Stimulated activated CD8-positive, alpha-beta memory T cell treated with anti-CD3 and anti-CD28 coated beads, Interleukin-2, amount 100 ng/mL, for 48 hours (primary cell): ENCODE measurements around the gene NUP210L.
"Not testable (repeated sequence)": the region's sequence is repeated elsewhere in the genome, so short reads cannot be mapped to it uniquely, and the experiment has no call there.

ENCODE experiments used
- DNase-seq, 2 donors: peaks; one replicate each; pipeline ENCODE4 v3.0.0-alpha.2; 2020; ENCODE audit warnings: low read depth in 2 of 2

The NUP210L gene

GRCh38 chr1:154097873-154098272, 57.0 kb downstream of the NUP210L start:
- no peak for DNase-seq

DNA sequence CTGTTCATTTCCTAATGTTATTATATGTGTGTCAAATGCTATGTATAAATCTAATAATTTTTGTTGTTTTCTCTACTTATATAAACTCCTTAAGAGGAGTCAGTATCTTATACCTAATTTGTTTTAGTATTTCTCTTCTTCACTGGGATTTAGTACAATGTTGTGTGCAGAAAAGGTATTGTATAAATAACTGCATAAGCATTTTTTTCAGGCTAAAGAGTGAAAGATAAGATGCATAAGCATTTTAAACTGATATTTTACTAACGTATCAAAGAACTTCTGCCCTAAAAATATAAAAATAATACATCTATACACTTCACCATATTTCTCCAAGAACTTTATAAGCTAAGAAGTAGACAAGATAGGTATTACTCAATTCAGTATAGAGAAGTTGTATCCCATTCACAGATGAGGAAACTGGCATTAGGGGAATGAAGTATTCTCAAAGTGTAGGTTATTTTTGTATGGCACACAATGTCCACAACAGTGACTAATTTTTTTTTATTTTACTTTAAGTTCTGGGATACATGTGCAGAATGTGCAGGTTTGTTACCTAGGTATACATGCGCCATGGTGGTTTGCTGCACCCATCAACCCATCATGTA, 59.3 kb downstream of the NUP210L start:
- no peak for DNase-seq

- DNase-seq = no peak
These were observed 60.5 kb downstream of the NUP210L start for GRCh38 chr1:154094411-154094810.

DNA sequence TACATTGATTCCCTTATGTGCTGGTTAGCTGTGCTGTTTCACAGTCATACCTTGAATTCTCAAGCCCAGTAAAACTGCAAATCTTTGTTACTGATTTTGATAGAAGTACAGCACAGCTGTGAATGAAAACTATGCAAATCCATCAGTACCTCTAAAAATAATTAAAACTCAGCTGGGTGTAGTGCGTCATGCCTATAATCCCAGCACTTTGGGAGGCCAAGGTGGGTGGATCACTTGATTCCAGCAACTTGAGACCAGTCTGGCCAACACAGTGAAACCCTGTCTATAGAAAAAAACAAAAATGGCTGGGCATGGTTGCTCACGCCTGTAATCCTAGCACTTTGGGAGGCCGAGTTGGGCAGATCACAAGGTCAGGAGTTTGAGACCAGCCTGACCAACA, 61.2 kb downstream of the NUP210L start:
- no peak for DNase-seq

- no peak for DNase-seq
These were observed 63.2 kb downstream of the NUP210L start for GRCh38 chr1:154091706-154092105.

GRCh38 chr1:154087574-154087973, 67.3 kb downstream of the NUP210L start:
- no peak for DNase-seq

GRCh38 chr1:154083057-154083456, 71.8 kb downstream of the NUP210L start:
- DNase-seq = not testable (repeated sequence)

DNA sequence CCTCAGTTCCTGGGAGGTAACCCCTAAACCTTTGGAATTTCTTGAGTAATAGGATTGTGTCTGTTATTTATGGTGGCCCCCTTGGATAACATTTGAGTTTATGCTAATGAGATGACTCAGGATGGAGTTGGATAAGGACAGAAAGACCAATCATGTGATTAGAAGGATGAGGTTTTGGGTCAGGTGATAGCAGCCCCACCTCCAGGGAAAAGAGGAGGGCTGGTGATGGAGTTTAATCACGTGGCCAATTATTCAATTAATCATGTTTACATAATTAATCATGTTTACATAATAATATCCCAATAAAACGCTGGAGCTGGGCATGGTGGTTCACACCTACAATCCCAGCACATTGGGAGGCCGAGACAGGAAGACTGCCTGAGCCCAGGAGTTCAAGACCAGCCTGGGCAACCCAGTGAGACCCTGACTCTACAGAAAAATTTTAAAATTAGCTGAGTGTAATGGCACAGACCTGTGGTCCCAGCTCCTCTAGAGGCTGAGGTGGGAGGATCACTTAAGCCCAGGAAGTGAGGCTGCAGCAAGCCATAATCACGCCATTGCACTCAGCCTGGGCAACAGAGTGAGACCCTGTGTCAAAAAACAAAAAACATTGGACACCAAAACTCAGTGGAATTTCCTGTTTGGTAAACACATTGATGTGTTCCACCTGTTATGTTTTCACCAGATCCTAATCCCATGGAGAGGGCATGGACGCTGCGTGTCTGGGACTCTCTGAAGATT, 73.3 kb downstream of the NUP210L start:
- DNase-seq = no peak

DNA sequence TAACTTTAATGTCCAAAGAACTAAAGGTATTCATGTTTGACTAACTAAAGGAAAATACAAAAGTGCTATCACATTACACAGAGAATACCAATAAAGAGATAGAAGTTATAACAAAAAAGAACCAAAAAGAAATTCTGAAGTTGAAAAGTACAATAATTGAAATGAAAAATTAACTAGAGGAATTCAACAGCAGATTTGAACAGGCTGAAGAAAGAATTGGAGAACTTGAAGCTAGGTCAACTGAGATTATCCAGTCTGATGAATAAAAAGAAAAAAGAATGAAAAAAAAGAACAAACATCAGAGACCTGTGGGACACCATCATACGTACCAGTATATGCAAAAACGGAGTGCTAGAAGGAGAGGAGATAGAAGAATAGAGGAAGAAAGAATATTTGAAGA, 78.5 kb downstream of the NUP210L start:
- no peak for DNase-seq

DNA sequence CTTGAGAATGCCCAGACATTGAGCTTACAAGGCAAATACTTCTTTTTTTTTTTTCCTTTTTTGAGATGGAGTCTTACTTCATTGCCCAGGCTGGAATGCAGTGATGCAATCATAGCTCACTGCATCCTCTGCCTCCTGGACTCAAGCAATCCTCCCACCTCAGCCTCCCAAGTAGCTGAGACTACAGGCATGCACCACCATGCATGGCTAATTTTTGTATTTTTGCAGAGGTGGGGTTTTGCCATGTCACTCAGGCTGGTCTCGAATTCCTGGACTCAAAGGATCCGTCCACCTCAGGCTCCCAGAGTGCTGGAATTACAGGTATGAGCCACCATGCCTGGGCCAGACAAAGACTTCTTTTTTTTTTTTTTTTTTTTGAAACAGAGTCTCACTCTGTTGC, 79.1 kb downstream of the NUP210L start:
- DNase-seq = no peak

DNA sequence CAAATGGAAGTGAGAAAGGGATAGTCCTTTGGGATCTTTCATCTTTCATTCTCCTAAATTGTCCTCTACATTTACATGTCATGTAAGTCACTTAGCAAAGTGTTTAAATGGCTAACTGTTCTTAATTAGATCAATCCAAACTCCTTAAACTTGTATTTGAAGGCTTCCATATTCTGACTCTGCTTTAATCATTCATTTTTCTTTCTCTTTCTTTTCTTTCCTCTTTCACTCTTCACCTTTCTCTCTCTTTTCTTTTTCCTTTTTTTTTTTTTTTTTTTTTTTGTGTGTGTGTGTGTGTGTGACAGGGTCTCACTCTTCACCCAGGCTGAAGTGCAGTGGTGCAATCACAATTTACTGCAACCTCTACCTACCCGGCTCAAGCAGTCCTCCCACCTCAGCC, 92.6 kb downstream of the NUP210L start:
- no peak for DNase-seq

DNA sequence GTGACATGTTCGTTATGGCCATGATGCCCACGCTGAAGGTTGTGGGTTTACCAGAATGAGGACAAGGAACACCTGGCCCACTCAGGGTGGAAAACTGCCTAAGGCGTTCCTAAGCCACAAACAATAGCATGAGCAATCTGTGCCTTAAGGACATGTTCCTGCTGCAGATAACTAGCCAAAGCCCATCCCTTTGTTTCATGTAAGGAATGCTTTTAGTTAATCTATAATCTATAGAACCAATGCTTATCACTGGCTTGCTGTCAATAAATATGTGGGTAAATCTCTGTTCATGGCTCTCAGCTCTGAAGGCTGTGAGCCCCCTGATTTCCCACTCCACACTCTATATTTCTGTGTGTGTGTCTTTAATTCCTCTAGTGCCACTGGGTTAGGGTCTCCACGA, 107.4 kb downstream of the NUP210L start:
- DNase-seq = not testable (repeated sequence)

- not testable (repeated sequence) for DNase-seq
These were observed 121.2 kb downstream of the NUP210L start for GRCh38 chr1:154033697-154034096.

- no peak for DNase-seq
These were observed 134.9 kb downstream of the NUP210L start for GRCh38 chr1:154019940-154020339.

GRCh38 chr1:154019269-154019668, 135.6 kb downstream of the NUP210L start:
- no peak for DNase-seq

GRCh38 chr1:154014154-154014907, 140.5 kb downstream of the NUP210L start:
- no peak for DNase-seq

DNA sequence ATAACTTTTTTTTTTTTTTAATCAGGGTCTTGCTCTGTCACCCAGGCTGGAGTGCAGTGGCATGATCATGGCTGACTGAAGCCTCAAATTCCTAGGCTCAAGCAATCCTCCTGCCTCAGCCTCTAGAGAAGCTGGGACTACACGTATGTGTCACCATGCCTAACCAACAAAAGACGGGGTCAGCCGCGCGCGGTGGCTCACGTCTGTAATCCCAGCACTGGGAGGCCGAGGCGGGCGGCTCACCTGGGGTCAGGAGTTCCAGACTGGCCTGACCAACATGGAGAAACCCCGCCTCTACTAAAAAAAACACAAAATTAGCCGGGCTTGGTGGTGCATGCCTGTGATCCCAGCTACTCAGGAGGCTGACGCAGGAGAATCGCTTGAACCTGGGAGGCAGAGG, 142.3 kb downstream of the NUP210L start:
- not testable (repeated sequence) for DNase-seq

- DNase-seq = no peak
These were observed 142.7 kb downstream of the NUP210L start for GRCh38 chr1:154012129-154012528.

- DNase-seq = no peak
These were observed 148.7 kb downstream of the NUP210L start for GRCh38 chr1:154006136-154006535.

- no peak for DNase-seq
These were observed 154.5 kb downstream of the NUP210L start for GRCh38 chr1:154000420-154000819.

DNA sequence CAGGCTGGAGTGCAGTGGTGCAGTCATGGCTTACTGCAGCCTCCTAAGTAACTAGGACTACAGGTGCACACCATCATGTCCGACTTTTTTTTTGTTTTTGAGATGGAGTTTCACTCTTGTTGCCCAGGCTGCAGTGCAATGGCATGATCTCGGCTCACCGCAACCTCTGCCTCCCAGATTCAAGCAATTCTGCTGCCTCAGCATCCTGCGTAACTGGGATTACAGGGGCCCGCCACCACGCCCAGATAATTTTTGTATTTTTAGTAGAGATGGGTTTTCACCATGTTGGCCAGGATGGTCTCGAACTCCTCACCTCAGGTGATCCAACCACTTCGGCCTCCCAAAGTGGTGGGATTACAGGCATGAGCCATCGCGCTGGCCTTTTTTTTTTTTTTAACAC, 158.0 kb downstream of the NUP210L start:
- DNase-seq = not testable (repeated sequence)

DNA sequence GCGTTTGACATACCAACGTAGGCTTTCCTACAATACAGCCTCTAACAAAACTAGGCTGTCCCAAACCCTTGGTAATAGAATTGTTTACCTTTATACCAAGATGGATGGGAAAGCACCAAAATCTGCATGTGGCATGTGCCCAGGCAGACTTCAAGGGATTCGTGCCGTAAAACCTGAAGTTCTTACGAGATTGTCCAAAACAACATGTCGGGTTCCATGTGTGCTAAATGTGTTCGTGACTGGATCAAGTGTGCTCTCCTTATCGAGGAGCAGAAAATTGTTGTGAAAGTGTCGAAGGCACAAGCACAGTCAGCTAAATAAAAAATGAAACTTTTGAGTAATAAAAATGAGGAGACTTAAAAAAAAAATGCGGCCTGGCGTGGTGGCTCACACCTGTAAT, 159.2 kb downstream of the NUP210L start:
- DNase-seq = no peak

DNA sequence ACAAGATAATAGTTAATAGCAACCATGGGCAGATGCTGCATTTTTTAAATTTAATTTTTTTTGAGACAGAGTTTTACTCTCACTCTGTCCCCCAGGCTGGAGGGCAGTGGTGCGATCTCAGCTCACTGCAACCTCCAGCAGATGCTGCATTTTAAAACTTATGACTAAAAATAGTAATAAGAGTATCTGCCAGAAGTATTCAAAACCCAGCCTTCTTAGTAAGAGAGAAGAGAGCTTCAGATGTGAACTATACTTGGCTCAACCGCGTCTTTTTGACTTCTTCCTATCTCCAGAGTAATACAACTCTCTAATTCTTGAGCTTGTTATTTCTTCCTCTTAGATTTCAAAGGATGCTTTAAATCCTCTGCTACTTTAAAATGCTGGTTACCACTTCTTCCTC, 159.7 kb downstream of the NUP210L start:
- DNase-seq = no peak
